ENCODE data around the gene IGSF22.
"Not testable (repeated sequence)": the region's sequence is repeated elsewhere in the genome, so short reads cannot be mapped to it uniquely, and the experiment has no call there.

The IGSF22 gene

DNA sequence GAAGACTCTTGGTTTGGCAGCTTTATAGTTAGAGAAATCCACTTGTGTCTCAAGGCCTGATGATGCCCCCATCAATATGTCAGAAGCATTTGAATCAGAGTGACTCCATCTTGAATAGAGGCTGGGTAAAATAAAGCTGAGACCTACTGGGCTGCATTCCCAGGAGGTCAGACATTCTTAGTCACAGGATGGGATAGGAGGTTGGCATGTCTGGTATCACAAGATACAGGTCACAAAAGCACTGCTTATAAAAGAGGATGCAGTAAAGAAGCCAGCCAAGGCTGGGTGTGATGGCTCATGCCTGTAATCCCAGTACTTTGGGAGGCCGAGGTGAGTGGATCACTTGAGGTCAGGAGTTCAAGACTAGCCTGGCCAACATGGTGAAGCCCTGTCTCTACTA, 44.0 kb downstream of the IGSF22 start:
- DNase-seq, result not testable (repeated sequence)

DNA sequence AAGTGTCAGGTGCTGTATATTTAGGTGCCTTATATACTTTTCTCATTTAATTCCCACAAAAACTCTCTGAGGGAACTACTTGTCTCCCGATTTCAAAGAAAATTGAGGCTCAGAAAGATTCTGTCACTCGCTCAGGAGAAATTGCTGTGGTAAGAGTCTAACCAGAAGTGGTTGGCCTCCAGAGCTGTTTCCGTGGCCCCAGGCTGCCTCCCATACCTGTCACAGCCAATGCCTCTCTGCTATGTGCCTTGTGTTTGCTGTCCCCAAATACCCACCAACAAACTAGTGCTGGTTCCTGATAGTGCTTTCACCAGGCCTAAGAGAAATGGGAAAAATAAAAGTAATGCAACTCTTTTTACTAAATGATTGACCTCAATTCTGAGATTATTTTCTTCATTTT, 48.4 kb downstream of the IGSF22 start:
- DNase-seq, result no peak

DNA sequence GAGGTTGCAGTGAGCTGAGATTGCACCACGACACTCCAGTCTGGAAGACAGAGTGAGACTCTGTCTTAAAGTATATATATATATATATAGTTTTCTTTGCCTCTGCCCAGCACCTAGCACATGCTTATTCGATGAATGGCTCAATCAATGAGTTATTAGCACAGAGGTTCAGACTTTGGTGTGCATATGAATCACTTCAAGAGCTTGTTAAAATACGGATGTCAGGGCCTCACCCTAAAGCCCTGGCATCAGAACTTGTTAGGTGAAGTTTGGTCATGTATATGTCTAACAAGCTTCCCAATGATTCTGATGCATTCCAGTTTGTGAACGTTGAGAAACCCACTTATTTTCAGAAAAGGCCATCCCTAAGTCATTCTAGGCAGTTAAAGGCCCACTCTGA, 49.2 kb downstream of the IGSF22 start:
- DNase-seq, result no peak

DNA sequence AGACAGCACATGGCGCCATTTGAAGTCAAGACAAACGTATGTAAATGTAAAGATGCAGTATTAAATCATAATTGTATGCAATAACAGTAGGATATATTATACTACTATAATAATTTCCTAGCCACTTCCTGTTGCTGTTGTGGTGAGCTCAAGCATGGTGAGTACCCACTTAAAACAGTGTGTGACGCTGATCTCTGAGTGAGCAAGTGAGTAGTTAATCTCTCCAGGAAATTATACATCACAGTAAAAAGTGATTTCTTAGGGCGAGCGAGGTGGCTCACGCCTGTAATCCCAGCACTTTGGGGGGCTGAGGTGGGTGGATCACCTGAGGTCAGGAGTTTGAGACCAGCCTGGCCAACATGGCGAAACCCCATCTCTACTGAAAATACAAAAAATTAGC, 53.8 kb downstream of the IGSF22 start:
- DNase-seq, result not testable (repeated sequence)

DNA sequence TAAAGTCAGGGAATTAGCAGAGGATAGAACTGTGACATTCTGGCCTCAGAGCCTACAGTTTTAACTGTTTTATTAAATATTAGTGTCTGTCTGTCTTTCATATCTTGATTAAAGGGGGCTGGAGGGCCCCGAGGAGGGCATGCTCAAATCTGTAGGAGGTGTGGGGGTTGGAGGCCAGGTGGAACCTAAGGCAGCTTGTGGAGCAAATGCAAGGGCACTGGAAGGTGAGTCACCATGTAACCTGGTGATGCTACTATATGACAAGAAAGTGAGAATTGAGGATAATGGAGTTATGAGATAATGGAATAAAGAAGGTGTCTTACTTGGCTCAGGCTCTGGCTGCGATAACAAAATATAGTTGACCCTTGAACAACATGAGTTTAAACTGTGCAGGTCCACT, 54.7 kb downstream of the IGSF22 start:
- no peak for DNase-seq

DNA sequence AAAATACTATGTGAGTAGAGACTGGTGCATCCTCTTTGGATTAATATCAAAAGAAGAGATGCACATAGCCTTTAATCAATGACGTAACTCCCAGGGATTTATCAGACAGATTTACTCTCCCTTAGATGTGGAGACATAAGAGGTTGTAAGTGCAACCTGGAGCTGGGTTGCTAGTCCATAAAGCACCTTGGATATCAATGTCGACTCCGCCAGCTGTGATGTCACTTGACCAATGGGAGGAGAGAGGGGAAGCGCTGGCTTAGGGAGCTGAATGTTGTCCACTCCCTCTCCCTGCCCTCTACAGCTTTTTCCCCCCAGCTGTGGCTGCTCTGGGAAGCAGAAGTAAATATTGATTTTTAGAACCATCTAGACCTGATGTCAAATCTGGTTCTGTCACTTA, 56.3 kb downstream of the IGSF22 start:
- DNase-seq, result no peak

DNA sequence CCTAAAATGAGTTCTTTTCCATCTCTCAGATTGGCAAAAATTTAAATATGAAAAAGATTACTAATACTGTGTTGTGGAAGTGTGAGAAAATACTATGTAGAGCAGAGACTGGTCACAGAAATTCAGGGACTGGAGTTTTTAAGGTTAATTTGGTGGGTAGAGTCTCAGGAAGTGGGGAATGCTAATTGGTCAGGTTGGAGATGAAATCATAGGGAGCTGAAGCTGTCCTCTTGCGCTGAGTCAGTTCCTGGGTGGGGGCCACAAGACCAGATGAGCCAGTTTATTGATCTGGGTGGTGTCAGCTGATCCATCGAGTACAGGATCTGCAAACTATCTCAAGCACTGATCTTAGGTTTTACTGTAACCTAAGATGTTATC, 56.8 kb downstream of the IGSF22 start:
- no peak for DNase-seq

DNA sequence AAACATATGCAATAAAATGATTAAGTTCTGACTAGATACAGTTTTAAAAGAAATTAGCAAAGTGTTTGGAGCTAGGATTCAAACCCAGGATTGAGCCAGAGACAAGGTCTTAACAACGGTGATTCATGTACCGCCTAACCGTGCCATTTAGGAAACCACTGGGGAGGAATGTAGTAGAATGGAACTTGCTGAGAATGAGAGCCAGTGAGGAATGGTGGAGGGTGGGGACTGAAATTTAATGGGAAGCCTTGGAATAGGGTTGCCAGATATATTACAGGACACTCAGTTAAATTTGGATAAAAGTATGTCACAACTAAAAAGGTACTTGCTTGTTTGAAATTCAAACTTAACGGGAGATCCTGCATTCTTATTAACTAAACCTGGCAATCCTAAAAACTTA, 57.9 kb downstream of the IGSF22 start:
- DNase-seq, result no peak

DNA sequence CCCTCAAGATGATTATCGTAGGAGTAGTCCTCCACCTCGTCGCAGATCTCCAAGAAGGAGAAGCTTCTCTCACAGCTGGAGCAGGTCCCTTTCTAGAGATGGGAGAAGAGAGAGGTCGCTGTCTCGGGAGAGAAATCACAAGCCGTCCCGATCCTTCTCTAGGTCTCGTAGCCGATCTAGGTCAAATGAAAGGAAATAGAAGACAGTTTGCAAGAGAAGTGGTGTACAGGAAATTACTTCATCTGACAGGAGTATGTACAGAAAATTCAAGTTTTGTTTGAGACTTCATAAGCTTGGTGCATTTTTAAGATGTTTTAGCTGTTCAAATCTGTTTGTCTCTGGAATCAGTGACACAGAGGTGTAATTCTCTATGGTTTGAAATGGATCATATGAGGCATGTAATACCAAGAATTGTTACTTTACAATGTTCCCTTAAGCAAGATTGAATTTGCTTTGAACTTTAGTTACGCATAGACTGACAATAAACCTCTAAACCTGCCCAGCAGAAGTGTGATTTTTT, 60.6 kb downstream of the IGSF22 start:
- not testable (repeated sequence) for DNase-seq

DNA sequence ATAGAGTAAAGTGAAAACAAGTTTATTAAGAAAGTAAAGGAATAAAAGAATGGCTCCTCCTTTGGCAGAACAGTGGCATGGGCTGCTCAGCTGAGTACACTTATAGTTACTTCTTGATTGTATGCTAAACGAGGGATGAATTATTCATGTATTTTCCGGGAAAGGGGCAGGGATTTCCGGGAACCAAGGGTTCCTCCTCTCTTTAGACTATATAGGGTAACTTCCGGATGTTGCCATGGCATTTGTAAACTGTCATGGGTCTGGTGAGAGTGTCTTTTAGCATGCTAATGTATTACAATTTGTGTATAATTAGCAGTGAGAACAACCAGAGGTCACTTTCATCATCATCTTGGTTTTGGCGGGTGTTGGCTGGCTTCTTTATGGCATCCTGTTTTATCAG, 68.3 kb downstream of the IGSF22 start:
- no peak for DNase-seq
